ENCODE measurements around the gene ATP6V1G3.

Gene ATP6V1G3

DNA sequence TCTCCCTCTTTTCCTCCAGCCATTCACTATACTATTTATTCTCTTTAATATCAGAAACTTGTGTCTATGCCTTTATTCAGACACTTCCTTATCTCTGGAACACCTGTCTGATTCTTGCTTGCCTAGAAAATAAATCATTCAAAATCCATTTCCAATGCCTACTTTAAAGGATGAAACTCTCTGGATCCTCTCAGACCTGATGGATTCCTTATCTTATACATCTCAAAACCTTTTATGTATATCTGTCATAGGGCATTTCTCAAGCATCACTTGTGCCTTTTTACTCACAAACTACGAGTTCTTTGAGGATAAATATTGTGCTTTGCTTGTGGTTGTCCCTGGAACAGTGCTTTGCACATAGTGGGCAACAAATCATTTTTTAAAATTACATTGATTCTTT, 3.8 kb upstream of the ATP6V1G3 start:
- Histone ChIP-seq H2AFZ (no peak overlapping the region), H3K36me3 (ENCODE audit: control insufficient read depth, insufficient read depth, low read length) (no peaks in the 10 kb centered on the region), H3K27ac (no peak overlapping the region), H3K4me3 (ENCODE audit: low read depth, low read length) (no peak overlapping the region), H3K4me1 (no peaks in the 10 kb centered on the region), H3K27me3 (ENCODE audit: control insufficient read depth, insufficient read depth, low read length) (no peaks in the 10 kb centered on the region), H3K9me3 (ENCODE audit: control insufficient read depth, low read length) (no peaks in the 10 kb centered on the region), H3K9ac (no peak overlapping the region), H3K79me2 (no peaks in the 10 kb centered on the region), H3K4me2 (ENCODE audit: low read length) (no peak overlapping the region)
- TF ChIP-seq, protein P1, sequence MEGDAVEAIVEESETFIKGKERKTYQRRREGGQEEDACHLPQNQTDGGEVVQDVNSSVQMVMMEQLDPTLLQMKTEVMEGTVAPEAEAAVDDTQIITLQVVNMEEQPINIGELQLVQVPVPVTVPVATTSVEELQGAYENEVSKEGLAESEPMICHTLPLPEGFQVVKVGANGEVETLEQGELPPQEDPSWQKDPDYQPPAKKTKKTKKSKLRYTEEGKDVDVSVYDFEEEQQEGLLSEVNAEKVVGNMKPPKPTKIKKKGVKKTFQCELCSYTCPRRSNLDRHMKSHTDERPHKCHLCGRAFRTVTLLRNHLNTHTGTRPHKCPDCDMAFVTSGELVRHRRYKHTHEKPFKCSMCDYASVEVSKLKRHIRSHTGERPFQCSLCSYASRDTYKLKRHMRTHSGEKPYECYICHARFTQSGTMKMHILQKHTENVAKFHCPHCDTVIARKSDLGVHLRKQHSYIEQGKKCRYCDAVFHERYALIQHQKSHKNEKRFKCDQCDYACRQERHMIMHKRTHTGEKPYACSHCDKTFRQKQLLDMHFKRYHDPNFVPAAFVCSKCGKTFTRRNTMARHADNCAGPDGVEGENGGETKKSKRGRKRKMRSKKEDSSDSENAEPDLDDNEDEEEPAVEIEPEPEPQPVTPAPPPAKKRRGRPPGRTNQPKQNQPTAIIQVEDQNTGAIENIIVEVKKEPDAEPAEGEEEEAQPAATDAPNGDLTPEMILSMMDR (IDR thresholded peaks at IDR 0.05): no peak

DNA sequence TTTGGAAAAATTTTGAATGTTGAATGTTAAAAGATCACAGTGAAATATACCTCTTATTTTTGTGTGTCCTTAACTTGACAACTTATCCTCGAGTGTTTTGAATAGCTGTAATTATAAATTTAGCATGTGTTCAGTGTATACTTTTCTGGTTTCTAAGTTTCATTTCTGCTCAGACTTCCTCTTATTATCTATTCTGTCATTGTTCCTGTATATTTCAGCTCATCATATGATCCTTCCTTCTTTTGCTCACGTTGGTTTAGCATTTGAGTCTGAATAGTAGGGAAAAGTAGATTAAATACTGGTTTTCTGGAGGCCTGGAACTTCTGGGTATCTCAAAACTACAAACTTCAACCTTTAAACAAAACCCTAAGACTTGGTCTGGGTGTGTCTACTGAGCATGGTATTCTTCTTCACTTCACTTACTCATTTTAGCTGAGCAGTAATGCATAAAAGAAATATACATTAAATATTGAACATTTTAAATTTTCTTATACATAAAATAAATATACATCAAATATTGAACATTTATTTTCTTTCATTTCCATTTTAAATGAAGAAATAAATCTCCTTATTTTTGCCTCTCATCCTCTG, 3.3 kb upstream of the ATP6V1G3 start:
- H3K36me3 ChIP-seq (ENCODE audit: control insufficient read depth, insufficient read depth, low read length): no peaks in the 10 kb centered on the region
- H3K4me2 ChIP-seq (ENCODE audit: low read length): no peak overlapping the region
- H3K27ac ChIP-seq: no peak overlapping the region
- no peaks in the 10 kb centered on the region for H3K79me2 ChIP-seq
- no peak overlapping the region for H2AFZ ChIP-seq
- no peaks in the 10 kb centered on the region for H3K27me3 ChIP-seq (ENCODE audit: control insufficient read depth, insufficient read depth, low read length)
- H3K4me1 ChIP-seq: no peaks in the 10 kb centered on the region
- H3K4me3 ChIP-seq (ENCODE audit: low read depth, low read length): no peak overlapping the region
- TF ChIP-seq, protein P1 (IDR thresholded peaks at IDR 0.05): no peak
- no peak overlapping the region for H3K9ac ChIP-seq
- no peaks in the 10 kb centered on the region for H3K9me3 ChIP-seq (ENCODE audit: control insufficient read depth, low read length)

DNA sequence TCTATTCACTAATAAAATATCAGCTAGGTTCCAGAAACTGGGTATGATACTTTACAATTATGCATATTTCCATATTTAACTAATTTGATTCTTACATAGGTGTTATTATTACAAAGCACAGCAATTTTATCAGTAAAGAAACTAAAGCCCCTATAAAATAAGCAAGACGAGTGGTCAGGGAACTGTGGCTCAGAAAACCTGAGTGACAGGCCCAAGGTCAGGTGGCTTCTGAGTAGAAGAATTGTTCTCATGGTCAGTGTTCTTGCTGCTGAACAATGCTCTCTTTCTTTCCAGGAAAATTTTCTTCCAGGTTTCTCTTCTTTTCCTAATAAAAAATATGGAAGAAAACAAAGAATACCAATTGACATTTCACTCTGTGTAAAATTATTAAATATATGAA, 2.2 kb upstream of the ATP6V1G3 start:
- Histone ChIP-seq H3K36me3 (ENCODE audit: control insufficient read depth, insufficient read depth, low read length) (no peaks in the 10 kb centered on the region), H3K27ac (no peak overlapping the region), H3K4me2 (ENCODE audit: low read length) (no peak overlapping the region), H3K79me2 (no peaks in the 10 kb centered on the region), H2AFZ (peak overlapping the region; percentile 34), H3K27me3 (ENCODE audit: control insufficient read depth, insufficient read depth, low read length) (no peaks in the 10 kb centered on the region), H3K4me1 (no peaks in the 10 kb centered on the region), H3K4me3 (ENCODE audit: low read depth, low read length) (no peak overlapping the region), H3K9ac (no peak overlapping the region), H3K9me3 (ENCODE audit: control insufficient read depth, low read length) (no peaks in the 10 kb centered on the region)
- TF ChIP-seq, protein P1 (IDR thresholded peaks at IDR 0.05): no peak

DNA sequence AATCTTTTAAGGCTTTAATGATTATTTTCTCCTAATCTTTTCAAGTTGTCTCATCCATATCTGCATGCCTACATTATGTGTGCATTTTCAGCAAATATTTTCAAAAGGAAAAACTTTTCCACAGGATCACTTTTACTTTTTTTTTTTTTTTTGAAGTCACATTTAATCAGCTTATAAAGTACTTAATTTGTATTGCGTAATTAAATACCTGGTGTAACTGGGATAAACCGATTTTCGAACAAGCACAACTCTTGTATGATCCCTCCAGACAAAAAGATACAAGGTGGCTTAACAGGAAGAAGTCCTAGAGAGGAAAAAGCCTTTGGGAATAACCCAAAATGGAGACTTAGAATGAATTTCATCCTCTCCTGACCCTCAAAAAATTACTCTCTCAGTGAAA, 1.3 kb upstream of the ATP6V1G3 start:
- Histone ChIP-seq H3K4me2 (ENCODE audit: low read length) (no peak overlapping the region), H3K79me2 (no peaks in the 10 kb centered on the region), H3K4me1 (no peaks in the 10 kb centered on the region), H3K4me3 (ENCODE audit: low read depth, low read length) (no peak overlapping the region), H3K27ac (no peak overlapping the region), H2AFZ (no peak overlapping the region), H3K9ac (no peak overlapping the region), H3K27me3 (ENCODE audit: control insufficient read depth, insufficient read depth, low read length) (no peaks in the 10 kb centered on the region), H3K9me3 (ENCODE audit: control insufficient read depth, low read length) (no peaks in the 10 kb centered on the region), H3K36me3 (ENCODE audit: control insufficient read depth, insufficient read depth, low read length) (no peaks in the 10 kb centered on the region)
- TF ChIP-seq, protein P1 (IDR thresholded peaks at IDR 0.05): no peak

Measured in parathyroid adenoma (tissue), 2 donors.